SK-N-MC (cell line): ENCODE data around the gene FLNB.

Source experiments
- DNase-seq: peaks from one replicate; pipeline ENCODE4 v3.0.0-alpha.2; 2011; ENCODE audit warnings: low read depth, low spot score
- H3K27ac ChIP-seq: fragments of 200-600 bp; sonication (generic); 2 replicates; pipeline ENCODE4 v1.5.1; 2016; ENCODE audit warnings: mixed run types
- H3K36me3 ChIP-seq: fragments of 200-600 bp; sonication (generic); 2 replicates; pipeline ENCODE4 v1.6.1; 2017; ENCODE audit warnings: antibody characterized with exemption, low read length, mixed read lengths; ENCODE audit not compliant: insufficient read depth
- H3K4me3 ChIP-seq: fragments of 200-600 bp; sonication (generic); 2 replicates; pipeline ENCODE4 v1.5.1; 2016
- H3K9ac ChIP-seq: fragments of 200-600 bp; sonication (generic); 2 replicates; pipeline ENCODE4 v1.8.0; 2017; ENCODE audit warnings: mixed run types, mixed read lengths; ENCODE audit not compliant: insufficient read length
- H3K9me3 ChIP-seq: fragments of 200-600 bp; sonication (generic); 2 replicates; pipeline ENCODE4 v1.6.1; 2017; ENCODE audit warnings: low read depth, mild to moderate bottlenecking, antibody characterized with exemption, low read length, moderate library complexity, mixed read lengths
- EZH2 ChIP-seq: fragments of 200-600 bp; sonication (generic); IDR thresholded peaks from one replicate; pipeline ENCODE4 v1.6.1; 2017; ENCODE audit warnings: antibody characterized with exemption
- FOXP2 ChIP-seq: optimal IDR thresholded peaks from 2 replicates; pipeline ENCODE3; 2011; ENCODE audit warnings: mild to moderate bottlenecking, moderate library complexity; ENCODE audit not compliant: insufficient read depth; ENCODE audit errors: extremely low read length, control extremely low read depth
- POLR2AphosphoS5 ChIP-seq: IDR thresholded peaks from 2 replicates; pipeline ENCODE4 v1.6.1; 2012; ENCODE audit warnings: mild to moderate bottlenecking, low read depth, low read length, borderline replicate concordance

FLNB gene

GRCh38 chr3:58209933-58210332 lies 201.7 kb downstream of the FLNB start:
- Histone ChIP-seq H3K9me3 (no peaks in the 10 kb centered on the region), H3K4me3 (no peak overlapping the region), H3K27ac (no peak overlapping the region), H3K36me3 (no peaks in the 10 kb centered on the region), H3K9ac (no peak overlapping the region)
- TF ChIP-seq EZH2 (no peak), POLR2AphosphoS5 (no peak), FOXP2 (no peak)
- DNase-seq: no peak

DNA sequence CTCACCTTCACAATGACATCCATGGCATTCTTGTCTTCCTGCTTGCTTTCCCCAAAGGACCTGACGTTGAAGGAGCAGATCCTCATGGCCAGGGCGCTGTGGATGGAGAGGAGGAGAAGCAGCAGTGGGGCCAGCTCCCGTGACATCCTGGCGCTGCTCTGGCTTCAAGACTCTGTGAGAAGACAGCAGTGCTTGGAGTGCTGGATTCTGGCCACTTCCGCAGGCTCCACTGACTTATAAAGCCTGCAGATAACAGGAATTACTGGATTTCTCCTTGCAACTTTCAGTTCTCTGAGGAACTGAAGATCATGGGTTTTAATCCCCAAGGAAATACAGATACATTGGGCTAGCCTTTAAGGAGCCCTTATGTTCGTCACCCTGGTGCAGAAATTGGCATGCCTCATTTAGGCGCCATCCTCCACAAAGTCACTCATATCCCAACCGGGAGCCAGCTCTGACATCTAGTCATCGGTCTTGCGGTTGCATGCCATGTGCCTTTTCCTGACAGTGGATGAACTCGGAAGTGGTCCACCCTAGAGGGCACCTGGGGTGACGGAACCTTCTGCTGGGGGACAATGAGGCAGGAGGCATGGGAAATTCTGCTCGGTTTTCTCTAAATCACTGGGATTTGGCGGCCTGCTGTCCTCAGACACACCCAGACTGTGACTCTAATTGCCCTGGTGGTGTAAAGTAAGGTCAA lies 202.7 kb downstream of the FLNB start, which contains the start of gene DNASE1L3:
Gene DNASE1L3, minus strand, starts transcription at position 212 of the 700 bp plus-strand sequence. Its CDS starts 66 bp downstream, at position 146.
- TF ChIP-seq POLR2AphosphoS5 (no peak), FOXP2 (no peak), EZH2 (no peak)
- Histone ChIP-seq H3K36me3 (no peaks in the 10 kb centered on the region), H3K9me3 (no peaks in the 10 kb centered on the region), H3K27ac (no peak within 1 kb of the TSS), H3K9ac (no peak within 1 kb of the TSS), H3K4me3 (no peak within 1 kb of the TSS)
- DNase-seq: no peak

DNA sequence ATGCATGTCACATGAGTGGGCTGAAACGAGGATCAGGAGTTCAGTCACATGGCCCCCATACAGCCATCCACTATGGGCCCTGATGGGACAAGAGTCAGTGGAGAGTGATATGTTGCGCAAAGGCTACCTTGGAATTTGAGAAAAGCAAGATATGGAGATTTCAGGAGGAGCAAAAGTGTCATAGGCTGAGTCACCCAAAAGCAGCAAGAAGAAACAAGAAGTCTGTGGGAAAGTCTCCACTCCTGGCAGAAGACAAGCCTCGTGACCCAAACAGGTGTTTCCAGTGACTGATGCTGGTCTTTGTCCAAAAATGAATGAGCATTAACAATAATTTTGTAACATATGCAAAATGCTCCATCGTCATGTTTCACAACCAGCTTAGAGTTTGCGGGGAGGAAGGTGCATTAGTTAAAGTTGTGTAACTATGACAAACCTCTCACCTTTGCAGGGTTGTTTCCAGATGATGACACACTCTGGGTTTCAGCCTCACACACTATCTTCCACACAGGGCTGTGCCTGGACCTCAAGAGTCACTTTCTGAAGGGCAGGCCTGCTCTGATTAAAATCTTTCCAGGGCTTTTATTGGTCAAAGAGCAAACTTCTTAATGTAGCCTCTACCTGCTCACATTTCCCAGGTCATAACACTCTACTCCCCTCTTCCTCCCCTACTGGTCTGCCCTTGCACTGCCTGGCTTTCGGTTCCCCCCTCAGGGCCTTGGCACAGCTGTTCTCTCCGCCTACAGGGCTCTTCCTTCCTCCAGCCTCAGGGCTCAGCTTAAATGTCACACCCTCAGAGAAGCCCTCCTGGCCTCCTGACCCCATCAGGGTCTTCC lies 206.5 kb downstream of the FLNB start:
- Histone ChIP-seq H3K27ac (no peak overlapping the region), H3K9me3 (no peaks in the 10 kb centered on the region), H3K4me3 (no peak overlapping the region), H3K9ac (no peak overlapping the region), H3K36me3 (no peaks in the 10 kb centered on the region)
- TF ChIP-seq POLR2AphosphoS5 (no peak), EZH2 (no peak), FOXP2 (no peak)
- no peak for DNase-seq

GRCh38 chr3:58215317-58216025 lies 207.2 kb downstream of the FLNB start:
- H3K4me3 ChIP-seq: no peak overlapping the region
- H3K9me3 ChIP-seq: no peaks in the 10 kb centered on the region
- H3K27ac ChIP-seq: no peak overlapping the region
- no peaks in the 10 kb centered on the region for H3K36me3 ChIP-seq
- DNase-seq: no peak
- H3K9ac ChIP-seq: no peak overlapping the region
- TF ChIP-seq FOXP2: no peak
- no peak for TF ChIP-seq POLR2AphosphoS5
- TF ChIP-seq EZH2: no peak

GRCh38 chr3:58216496-58217195 lies 208.4 kb downstream of the FLNB start:
- no peak for TF ChIP-seq FOXP2
- Histone ChIP-seq H3K4me3 (no peak overlapping the region), H3K9ac (no peak overlapping the region), H3K9me3 (no peaks in the 10 kb centered on the region), H3K36me3 (no peaks in the 10 kb centered on the region), H3K27ac (no peak overlapping the region)
- DNase-seq: no peak

- no peaks in the 10 kb centered on the region for H3K36me3 ChIP-seq
- no peak overlapping the region for H3K27ac ChIP-seq
- no peaks in the 10 kb centered on the region for H3K9me3 ChIP-seq
- H3K9ac ChIP-seq: no peak overlapping the region
- no peak overlapping the region for H3K4me3 ChIP-seq
- TF ChIP-seq FOXP2 (peak; percentile 19), POLR2AphosphoS5 (no peak), EZH2 (no peak)
- DNase-seq: no peak
Observed at GRCh38 chr3:58217209-58217811, 209.1 kb downstream of the FLNB start.

DNA sequence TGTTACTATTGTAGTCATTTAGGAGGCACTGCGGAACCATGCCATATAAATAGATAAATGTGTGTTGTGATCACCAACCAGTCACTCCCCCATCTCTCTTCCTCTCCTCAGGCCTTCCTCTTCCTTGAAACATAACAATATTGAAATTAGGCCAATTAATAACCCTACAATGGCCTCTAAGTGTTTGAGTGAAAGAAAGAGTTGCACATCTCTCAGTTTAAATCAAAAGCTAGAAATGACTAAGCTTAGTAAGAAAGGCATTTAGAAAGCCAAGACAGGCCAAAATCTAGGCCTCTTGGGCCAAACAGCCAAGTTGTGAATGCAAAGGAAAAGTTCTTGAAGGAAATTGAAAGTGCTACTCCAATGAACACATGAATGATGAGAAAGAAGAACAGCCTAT lies 210.7 kb downstream of the FLNB start:
- Histone ChIP-seq H3K36me3 (no peaks in the 10 kb centered on the region), H3K9ac (no peak overlapping the region), H3K27ac (no peak overlapping the region), H3K9me3 (no peaks in the 10 kb centered on the region), H3K4me3 (no peak overlapping the region)
- DNase-seq: no peak
- TF ChIP-seq FOXP2 (no peak), EZH2 (no peak), POLR2AphosphoS5 (no peak)
